Posterior vena cava (tissue), 2 donors: Measurements from ENCODE around the gene MTUS2. TPM values are rescaled to one million over a fixed set of nuclear protein-coding genes. Genes with fewer than 3 reads are reported as not detected.

Experiments
- DNase-seq: peaks from one replicate; pipeline ENCODE4 v3.0.0-alpha.2; 2020; ENCODE audit warnings: low spot score
- intact Hi-C, 2 donors: fragments of 100-400 bp; cut with DNase I; formaldehyde crosslinking; loops; one replicate each; pipeline versions ENCODE4 v1.14.1 to v1.14.2; 2022 to 2023
- total RNA-seq, 2 donors: library from RNA; stranded (reverse); fragmentation: NEBNext Ultra II Directional; extraction: Animal tissue kit (Norgen Biotek cat#: 25700); gene quantifications; one replicate each; pipeline ENCODE4 v1.2.1, GENCODE V29; 2021
- donor health status: DM: yes; HTN: yes; CAD: no.
- donor health status: DM: yes; HTN: yes; CAD: no.

MTUS2 gene
- total RNA-seq, 2 donors from 2014 or later: 0.69 to 0.71 TPM

GRCh38 chr13:29411481-29411880 is 591.3 kb downstream of the MTUS2 start:
- no peak for DNase-seq
- intact Hi-C loops: no loop called here

- intact Hi-C loops: no loop called here
- no peak for DNase-seq
Measured at GRCh38 chr13:29418026-29418425, 597.9 kb downstream of the MTUS2 start.

GRCh38 chr13:29421118-29421517 is 601.0 kb downstream of the MTUS2 start:
- intact Hi-C loops: no loop called here
- no peak for DNase-seq

GRCh38 chr13:29422015-29422414 is 601.9 kb downstream of the MTUS2 start:
- intact Hi-C loops: no loop called here
- DNase-seq: no peak

GRCh38 chr13:29423050-29423449 is 602.9 kb downstream of the MTUS2 start:
- intact Hi-C loops: no loop called here

GRCh38 chr13:29427937-29428309 is 607.8 kb downstream of the MTUS2 start:
- DNase-seq: no peak
- intact Hi-C loops: no loop called here

More at GRCh38 chr13:29423050-29423449, 602.9 kb downstream of the MTUS2 start:
- DNase-seq: no peak

- intact Hi-C loops: no loop called here
- DNase-seq: no peak
Measured at GRCh38 chr13:29428310-29429181, 608.4 kb downstream of the MTUS2 start.

- no peak for DNase-seq
- intact Hi-C loops: no loop called here
Measured at GRCh38 chr13:29429286-29429900, 609.3 kb downstream of the MTUS2 start.

- DNase-seq: no peak
- intact Hi-C loops: no loop called here
Measured at GRCh38 chr13:29434217-29434945, 614.2 kb downstream of the MTUS2 start.

- intact Hi-C loops: no loop called here
- DNase-seq: no peak
Measured at GRCh38 chr13:29435125-29435911, 615.2 kb downstream of the MTUS2 start.

GRCh38 chr13:29436291-29436690 is 616.2 kb downstream of the MTUS2 start:
- DNase-seq: no peak
- intact Hi-C loops: no loop called here

- no peak for DNase-seq
- intact Hi-C loops: no loop called here
Measured at GRCh38 chr13:29436721-29437280, 616.7 kb downstream of the MTUS2 start.

GRCh38 chr13:29438769-29439168 is 618.6 kb downstream of the MTUS2 start:
- intact Hi-C loops: no loop called here
- no peak for DNase-seq

- no peak for DNase-seq
- intact Hi-C loops: no loop called here
Measured at GRCh38 chr13:29439601-29440388, 619.7 kb downstream of the MTUS2 start.

GRCh38 chr13:29441306-29441705 is 621.2 kb downstream of the MTUS2 start:
- no peak for DNase-seq

GRCh38 chr13:29446016-29446415 is 625.9 kb downstream of the MTUS2 start:
- intact Hi-C loops: no loop called here
- DNase-seq: no peak

More at GRCh38 chr13:29441306-29441705, 621.2 kb downstream of the MTUS2 start:
- intact Hi-C loops: no loop called here

GRCh38 chr13:29448174-29448573 is 628.0 kb downstream of the MTUS2 start:
- intact Hi-C loops: no loop called here
- no peak for DNase-seq

GRCh38 chr13:29449726-29450125 is 629.6 kb downstream of the MTUS2 start:
- intact Hi-C loops: no loop called here
- DNase-seq: no peak
